HUDEP-2 (cell line): ENCODE results near the gene STAB2.

Source experiments
- DNase-seq, 76 experiments: peaks; one replicate each; lab custom pipeline; 2025; ENCODE audit not compliant: unreplicated experiment in 76 of 76; lab: John Stamatoyannopoulos, UW

STAB2 gene

DNA sequence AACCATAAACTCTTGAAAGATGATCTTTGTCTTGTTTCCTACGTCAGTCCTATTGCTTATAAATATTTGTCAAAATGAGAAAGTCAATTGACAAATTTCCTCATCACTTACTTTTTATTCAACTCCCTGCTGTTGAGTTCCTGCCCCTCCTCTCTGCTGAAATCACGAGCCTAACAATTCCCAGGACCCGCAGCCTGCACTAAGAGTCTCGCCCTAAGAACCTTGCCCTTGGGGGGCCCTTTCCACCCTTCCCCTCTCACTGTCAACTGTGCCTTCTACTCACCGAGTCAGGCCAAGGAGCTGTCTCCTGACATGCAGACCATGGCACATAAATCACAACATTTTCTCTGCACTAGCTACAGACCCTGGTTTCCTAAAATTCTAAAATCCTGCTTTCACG, 99.0 kb downstream of the STAB2 start:
- no peak for DNase-seq

DNA sequence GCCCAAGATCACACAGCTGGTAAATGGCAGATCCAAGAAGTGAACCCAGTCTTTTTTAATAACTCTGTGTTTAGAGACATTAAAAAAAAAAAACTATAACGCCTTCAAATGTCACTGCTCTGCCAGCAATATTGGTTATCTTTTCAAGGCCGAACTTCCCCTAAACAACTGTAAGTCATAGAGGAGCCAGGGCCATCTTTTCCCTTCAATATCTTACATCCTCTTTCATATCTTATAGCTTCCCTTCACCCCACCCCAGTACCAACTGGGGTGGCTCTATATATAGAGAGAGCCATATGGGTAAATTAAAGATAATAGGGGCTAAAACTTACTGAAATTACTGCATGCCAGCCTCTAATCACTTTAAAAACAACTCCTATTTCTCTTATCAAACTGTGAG, 100.2 kb downstream of the STAB2 start:
- no peak for DNase-seq

DNA sequence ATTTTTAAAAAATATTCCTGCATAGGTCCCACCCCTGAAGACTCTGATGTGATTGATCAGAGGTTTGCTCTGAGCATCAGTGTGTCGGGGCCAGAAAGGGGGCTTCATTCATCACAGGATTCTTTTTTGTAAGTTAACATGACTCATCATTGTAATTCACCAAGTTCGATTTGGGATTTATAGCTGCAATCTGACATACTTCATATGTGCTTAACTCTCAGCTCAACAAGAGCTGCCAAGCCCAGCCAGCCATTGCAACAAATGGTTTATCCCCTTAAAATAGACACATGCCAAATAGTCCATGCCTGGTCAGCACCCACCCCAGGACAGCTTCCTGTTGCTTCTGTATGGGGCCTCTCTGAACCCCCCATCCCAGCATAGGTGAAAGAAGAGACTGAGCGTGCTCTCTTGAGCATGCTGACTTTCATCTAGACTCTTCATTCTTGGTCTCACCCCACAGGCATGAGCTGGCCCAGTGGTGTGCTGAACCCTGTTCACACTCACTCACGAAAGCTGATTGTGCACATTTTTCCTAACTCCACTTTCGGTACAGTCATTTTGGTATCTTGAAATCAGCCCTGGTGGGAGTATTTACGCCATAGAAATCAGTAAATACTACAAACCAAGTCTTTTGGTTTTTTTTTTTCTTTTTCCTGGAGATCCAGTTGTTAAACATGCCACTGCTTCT, 101.4 kb downstream of the STAB2 start:
- no peak for DNase-seq

DNA sequence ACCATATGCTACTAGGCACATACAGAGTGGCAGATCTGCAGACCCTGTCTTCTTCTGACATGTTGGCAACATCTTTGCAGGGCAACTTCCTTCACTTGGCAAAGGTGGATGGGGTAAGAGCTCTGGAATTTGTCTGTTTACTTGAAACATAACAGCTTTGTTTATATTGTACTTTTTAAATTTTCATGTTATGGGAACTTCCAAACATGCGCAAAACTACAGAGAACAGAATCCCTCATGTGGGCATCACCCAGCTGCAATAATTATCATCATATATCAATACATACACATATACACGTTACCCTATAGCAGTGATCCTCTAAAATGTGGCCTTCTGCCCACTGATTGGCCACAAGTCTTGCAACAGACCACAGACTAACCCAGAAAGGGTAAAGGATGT, 103.4 kb downstream of the STAB2 start:
- no peak for DNase-seq

DNA sequence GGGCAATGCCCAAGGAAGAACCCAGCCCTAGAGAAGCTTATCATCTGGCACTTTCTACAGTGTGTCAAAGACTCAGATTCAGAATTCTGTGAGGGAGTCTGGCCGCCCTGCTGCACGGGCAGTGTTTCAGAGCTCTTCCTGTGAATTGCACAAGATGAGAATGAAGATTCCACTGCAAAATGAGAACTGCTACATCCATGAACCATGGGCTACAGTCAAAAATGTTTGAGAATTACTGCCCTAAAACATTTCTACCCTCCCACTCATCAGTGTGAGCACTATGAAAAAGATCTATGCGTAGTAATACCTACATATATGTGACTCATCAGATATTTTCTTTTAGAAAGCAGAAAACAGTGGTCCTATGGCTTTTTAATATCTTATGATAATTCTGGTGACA, 104.0 kb downstream of the STAB2 start:
- no peak for DNase-seq

DNA sequence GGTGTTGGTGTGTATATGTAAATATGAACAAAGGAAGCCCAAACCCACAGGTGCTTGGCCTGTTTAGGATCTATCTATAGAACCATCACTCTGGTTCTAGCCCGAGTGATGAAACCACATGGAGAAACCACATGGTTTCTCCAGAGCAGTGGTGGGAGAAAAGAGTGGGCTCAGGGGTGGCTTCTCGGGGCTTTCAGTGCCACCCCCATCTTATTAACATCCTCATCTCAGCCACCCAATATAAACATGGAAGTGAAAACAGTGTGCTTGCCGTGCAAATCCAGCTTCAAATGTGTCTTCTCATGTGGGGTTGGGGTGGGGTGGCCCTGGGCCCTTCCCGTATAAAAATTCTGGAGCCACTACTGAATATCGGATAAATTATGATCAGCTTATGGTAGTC, 109.0 kb downstream of the STAB2 start:
- no peak for DNase-seq

DNA sequence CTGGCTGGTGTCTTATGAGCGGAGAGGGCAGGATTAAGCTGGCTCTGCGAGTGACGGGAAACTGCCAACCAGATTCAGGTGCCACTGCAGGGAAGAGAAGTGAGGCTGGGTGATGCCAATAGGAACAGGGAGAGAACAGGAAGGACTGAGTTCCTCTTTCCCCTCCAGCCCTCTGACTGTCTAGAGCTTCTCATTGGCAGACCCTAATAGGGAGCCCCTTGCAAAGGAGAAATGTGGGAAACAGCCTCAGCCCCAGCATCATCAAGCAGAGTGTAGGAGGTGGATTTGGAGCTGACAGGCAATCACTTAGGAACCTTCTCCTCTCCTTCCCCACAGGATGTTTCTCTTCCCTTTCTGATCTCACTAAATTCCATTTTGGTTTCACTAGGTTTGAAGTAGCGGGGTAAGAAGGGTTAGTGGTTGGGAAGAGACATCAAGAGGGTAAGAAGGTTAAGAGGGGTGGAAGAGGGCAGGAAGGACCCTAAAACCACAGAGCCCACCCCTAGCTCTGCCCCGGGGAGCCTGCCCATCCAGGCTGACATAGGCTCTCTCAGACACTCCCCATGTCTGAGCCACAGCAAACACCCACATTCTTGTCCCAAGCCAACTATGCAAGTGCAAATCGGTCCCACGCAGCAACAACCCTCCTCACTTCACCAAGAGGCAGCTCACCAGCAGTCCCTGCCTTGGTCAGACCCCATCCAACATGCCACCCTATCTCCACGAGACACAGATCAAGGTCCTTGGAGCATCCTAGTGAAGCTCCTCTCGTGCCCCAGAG, 111.1 kb downstream of the STAB2 start:
- DNase-seq, result no peak

DNA sequence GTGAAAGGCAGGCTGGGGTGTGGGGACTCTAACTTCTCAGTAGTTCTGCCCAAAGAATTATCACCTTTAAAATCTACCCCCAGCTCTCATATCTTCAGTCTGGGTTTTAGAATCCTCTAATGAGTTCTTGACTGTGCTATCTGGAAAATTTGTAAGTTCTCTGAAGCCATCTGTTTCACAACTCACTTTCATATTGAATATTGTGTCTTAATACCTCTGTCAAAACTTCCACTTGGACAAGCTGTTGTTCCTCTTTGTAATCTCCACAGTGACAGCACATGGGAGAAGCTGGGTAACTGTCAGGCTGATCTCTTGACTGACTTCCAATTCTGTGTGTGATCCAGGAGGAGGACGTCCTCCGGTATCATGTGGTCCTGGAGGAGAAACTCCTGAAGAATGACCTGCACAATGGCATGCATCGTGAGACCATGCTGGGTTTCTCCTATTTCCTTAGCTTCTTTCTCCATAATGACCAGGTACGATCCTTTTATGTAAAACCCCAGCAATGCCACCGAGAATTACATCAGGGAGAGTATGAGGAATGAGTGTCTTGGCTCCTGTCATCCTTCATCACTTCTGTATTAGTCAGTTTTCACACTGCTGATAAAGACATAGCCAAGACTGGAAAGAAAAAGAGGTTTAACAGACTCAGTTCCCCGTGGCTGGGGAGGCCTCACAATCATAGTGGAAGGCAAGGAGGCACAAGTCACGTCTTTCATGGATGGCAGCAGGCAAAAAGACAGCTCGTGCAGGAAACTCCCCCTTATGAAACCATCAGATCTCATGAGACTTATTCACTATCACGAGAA, 111.9 kb downstream of the STAB2 start:
- DNase-seq, result peak in 1 of 76 experiments; percentile 1

DNA sequence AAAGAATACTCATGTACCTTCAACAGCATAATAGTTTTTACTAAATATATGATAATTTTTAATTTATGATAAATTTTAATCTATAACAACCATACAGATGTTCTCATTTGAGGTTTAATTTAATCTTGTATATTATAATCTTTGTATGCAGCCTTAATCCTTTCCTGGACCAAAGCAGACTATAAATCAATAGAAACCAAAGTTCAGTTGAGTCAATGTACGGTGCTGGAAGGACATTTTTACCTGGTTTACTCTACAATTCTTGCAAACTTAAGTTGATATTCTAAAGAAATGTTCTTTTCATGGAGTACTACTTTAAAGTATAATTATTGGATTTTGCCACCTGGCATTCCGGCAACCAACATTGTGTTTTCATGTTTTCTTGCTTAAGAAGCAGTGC, 118.0 kb downstream of the STAB2 start:
- no peak for DNase-seq

DNA sequence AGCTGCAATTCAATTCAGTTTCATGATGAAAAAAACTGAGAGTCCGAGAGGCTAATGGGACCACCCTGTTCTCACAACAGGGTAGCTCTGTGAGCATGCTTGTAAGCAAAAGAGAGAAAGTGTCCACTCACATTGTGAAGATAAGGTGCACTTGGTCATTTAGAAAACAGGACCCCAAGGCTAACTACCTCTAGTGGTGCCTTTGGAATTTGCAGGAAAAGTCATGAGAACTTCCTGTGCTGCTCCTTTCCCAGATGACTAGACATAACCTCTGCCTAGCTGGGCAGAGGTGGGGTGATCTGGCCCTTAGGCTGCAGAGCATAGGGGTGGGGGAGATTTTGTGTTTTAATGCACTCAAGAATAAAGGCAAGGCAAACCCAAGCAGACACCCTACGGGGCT, 118.9 kb downstream of the STAB2 start:
- no peak for DNase-seq

DNA sequence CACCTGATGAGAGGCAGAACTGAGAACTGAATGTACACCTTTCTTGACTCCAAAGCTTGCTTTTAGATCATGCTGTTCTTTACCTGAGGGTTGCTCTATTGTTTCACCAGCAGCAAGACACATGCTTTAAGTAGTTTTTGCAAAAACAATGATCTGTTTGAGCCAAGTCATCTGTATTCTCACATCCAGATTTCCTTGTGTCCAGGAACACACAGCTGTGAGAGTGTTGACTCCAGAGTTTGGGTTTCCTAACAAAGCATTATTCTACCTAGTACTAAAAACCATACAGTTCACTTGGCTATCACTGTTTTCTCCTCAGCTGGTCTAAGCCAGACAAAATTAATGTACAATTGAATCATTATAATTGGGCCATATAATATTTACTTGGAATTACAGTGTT, 120.4 kb downstream of the STAB2 start:
- no peak for DNase-seq

DNA sequence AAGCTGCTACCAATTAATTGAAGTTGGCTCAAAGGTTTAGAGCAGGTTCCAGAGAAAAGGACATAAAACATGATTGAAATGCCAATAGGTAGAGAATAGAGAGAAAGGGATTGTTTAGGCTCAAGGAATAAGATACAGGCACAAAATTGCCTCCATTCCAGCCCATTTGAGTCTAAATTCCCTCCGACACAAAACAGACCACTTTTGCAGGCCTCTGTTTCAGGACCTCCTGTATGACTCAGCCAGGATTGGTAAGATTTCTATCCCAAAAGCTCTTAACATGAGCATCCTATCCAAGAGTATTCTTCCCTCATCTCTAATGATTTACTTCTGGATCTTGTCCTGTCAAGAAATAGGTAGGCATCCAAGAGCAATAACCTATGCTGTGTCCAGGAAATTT, 123.5 kb downstream of the STAB2 start:
- no peak for DNase-seq

DNA sequence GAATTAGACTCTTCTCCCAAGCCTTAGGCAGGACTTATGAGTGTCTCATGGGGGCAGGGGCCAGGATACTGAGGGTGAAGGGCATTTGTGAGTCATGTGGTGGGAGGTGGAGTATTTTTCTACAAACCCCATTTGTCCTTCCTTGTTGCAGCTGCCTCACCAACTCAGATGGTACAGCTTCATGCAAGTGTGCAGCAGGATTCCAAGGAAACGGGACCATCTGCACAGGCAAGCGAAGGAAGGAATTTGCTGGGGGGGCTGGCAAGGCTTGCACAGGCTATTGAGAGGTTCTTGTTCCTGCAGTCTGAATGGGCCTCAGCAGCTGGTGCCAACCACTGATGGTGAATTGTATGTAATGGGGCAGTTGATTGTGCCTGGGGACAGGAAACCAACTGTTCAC, 125.1 kb downstream of the STAB2 start:
- DNase-seq, result no peak

DNA sequence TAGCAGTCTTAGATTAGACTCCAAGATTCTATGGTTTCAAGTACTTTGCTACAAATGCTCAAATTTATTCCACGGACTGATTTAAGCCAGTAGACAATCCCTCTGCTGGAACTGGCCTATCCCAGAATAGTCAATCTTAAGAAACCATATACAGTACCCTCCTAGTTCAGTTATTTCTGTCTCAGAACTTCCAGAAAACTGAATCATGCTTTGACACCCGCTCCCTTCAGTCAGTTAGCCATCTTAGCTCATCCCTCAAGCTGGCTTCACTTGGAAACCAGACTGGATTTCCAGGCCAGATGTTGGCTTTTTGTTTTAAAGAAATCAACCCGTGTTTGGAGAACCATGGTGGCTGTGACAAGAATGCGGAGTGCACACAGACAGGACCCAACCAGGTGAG, 128.4 kb downstream of the STAB2 start:
- no peak for DNase-seq

DNA sequence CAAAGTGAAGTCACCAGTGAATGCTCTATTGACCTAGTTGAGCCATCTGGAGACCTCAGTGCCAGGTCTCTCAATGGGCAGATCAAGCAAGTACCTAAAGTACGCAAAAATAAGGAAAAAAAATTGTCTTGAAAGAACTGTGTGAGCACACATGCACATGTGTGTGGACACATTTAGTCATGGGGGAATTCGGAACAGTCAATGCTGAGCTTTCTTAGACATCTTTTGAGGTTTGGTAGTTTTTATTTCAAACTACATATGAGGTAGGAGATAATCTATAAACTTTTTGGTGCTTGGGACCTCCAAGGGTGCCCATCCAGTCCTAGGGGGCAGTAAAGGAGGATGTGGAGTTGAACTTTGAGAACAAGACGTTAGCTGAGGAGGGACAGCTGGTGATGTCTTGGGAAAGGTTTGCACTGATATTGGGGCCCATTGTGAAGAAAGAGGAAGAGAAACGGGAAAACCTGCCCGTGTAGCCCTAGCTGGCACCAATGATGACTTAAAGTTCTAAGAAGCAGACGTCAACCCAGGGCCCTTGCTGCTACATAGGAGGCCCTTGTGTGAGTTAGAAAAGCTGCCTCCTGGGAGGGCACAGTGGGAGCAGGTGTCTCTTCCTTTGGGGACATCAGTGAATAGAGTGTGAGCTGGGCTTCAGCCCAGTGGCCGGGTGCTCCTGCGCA, 129.6 kb downstream of the STAB2 start:
- DNase-seq, result no peak

DNA sequence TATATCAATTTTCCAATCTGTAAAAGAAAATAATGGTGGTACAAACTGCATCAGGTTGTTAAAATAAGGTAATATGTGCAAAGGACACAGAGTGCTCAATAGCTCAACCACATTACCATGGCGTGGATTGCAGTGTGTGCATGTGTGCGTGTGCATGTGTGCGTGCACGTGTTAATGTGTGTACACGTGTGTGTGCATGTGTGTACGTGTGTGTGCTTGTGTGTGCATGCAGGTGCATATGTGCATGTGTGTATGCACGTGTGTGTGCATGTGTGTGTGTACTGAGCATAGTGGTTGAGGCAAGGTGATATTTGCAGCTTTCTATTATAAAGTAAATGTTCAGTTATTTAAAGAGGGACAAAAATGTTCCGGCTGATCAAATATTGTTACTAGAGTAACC, 138.3 kb downstream of the STAB2 start:
- DNase-seq, result no peak

DNA sequence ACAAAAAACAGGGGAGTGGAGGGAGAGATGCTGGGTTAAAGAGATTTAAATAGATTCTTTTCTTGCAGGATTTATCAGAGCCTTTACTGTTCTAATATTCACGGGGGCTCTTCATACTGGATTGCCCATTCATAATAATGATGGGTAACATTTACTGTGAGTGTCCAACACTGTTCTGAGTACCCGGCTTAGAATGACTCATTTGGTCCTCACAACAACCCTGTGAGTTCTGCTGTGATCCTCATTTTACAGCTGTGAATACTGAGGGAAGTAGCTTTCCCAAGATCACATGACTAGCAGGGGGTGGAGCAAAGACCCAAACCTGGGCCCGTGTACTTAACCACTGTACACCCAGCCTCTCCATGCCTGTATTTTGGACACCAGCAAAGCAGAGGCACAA, 140.6 kb downstream of the STAB2 start:
- no peak for DNase-seq

DNA sequence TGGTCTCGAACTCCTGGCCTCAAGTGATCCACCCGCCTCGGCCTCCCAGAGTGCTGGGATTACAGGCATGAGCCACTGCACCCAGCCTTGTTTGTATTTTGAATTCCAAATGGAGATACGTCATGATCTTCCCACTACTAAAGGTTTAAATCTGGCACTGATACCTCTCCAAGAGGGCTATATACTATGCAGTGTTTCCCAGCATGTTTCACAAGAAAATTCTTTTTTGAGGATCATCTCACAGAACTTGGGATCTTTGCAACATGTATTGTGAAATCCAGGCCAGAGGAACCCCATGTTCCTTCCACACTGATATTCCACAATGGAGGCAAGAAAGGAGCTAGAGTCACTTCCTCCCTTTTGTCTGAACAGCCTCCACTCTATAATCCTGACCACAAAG, 141.2 kb downstream of the STAB2 start:
- no peak for DNase-seq

DNA sequence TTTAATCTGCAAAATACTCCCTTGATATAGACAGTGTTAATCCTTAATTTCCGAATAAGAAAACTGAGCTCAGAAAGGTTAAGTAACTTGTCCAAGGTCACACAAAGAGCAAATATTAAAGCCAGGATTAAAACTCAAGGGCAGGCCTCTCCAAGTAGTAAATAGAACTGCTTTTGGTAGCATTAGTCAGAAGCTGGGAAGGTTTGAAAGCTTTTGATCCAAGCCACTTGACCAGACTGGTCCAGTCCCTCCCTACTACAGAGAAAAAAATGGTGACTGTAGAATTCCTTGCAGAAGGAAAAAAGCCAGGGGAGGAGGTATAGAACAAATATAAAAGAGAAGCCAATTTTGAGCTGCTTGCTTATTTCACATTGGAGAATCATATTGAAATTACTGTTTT, 142.4 kb downstream of the STAB2 start:
- no peak for DNase-seq

DNA sequence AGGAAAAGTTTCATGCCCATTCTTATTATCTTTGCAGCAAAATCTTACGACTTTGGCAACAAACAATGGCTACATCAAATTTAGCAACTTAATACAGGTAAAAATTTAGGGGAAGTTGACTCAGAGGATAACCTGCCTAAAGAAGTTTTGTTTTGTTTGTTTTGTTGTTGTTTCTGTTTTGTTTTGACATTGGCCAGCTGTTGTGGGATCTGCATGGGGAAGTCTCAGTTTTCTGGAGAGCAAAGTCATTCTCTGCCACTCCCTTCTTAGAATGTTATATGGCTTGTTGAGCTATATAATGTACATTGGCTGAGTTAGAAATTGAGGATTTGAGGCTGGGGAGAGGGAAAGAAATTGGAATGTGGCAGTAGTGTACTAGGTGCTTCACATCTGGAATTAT, 144.5 kb downstream of the STAB2 start:
- no peak for DNase-seq

DNA sequence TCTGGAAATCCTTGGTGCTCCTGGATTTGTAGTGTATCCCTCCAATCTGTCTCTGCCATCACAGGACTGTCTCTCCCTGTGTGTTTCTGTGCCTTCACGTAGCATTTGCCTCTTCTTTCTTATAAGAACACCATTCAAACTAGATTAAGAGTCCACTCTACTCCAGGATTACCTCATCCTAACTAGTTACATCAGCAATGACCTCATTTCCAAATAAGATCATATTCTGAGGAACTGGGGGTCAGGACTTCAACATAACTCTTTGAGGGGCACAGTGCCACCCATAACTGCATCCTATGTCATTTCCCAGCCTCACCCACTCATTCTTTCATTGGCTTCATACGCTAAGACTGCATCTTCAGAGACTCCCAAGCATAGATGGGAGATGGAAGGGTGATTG, 147.8 kb downstream of the STAB2 start:
- no peak for DNase-seq
